Fibroblast of skin of left biceps (primary cell): ENCODE data around the gene GRAMD4.
"Not testable (repeated sequence)": the region's sequence is repeated elsewhere in the genome, so short reads cannot be mapped to it uniquely, and the experiment has no call there.

Experiments used
- DNase-seq, 2 experiments: peaks; one replicate each; pipeline ENCODE4 v3.0.0-alpha.2; 2013; ENCODE audit warnings: low read depth in 2 of 2

GRAMD4 gene

GRCh38 chr22:46619240-46619829 lies 851 bp upstream of the GRAMD4 start:
- no peak for DNase-seq

- DNase-seq = no peak
Observed at GRCh38 chr22:46620588-46621242, 529 bp downstream of the GRAMD4 start.

DNA sequence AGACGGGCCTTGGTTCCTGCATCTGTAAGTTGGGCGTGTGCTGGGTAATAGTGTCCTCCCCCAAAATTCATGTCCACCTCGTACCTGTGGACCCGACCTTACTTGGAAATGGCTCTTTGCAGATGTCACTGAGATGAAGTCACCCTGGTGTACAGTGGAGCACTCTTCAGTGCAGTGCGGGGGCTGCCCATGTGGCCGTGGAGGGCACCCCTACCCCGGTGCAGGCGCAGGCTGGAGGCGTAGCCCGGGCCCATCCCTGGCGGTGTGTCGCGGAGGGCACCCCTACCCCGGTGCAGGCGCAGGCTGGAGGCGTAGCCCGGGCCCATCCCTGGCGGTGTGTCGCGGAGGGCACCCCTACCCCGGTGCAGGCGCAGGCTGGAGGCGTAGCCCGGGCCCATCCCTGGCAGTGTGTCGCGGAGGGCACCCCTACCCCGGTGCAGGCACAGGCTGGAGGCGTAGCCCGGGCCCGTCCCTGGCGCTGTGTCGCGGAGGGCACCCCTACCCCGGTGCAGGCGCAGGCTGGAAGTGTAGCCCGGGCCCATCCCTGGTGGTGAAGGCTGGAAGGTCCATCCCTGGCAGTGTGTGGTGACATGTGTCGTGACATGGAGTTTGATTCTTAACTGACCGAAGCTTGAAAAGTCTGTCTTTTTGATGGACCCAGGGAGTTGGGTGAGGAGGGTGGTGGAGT lies 1.2 kb downstream of the GRAMD4 start:
- DNase-seq = not testable (repeated sequence)

GRCh38 chr22:46622081-46622521 lies 1.9 kb downstream of the GRAMD4 start:
- no peak for DNase-seq

DNA sequence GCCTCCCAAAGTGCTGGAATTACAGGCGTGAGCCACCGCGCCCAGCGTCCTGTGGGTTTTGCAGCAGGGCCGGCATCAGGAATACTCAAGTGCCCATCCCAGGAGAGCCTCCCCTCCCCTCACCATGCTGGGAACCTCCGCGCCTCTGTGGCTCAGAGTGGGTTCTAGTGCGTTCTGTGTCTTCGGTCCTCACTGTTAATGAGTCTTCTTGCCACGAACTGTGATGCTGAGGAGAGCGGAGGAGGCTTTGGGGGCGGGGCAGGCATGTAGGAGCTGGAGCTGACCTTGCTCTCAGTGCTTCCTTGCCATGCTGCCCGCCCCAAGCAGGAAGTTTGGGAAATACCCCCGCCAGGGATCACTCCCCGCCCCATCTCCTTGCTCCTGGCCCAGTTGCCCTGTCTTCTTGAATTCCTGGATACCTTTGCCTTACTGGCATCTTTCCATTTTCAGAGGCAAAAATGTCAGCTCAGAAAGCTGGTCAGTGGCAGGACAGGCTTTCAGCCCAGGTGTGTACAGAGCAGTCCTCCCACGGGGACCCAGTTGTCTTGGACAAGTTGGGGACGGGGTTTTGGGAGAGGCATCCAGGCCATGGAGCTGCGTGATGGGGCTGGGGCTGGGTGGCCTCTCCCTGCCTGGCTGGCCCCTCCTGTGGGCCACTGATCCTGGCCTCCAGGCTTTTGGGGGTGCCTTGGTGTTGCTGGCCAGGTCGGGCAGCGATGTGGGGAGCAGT lies 5.1 kb downstream of the GRAMD4 start:
- no peak for DNase-seq

- DNase-seq = no peak
Observed at GRCh38 chr22:46625843-46626349, 5.7 kb downstream of the GRAMD4 start.

DNA sequence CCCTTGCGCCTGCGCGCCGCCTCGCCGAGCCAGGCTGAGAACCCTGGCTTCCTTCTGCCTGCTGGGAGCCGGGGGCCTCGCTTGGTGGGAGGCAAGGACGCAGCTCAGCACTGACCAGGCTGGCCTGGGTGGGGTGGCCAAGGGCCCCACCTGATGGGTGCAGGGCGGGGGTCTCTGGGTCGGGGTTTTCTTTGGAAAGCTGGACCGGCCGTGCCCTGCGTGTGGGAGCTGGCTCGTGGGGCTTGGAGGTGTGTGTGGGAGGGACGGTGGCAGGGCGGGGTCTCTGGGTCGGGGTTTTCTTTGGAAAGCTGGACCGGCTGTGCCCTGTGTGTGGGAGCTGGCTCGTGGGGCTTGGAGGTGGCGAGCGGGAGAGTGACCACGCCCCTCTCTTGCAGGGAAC lies 6.2 kb downstream of the GRAMD4 start:
- no peak for DNase-seq

DNA sequence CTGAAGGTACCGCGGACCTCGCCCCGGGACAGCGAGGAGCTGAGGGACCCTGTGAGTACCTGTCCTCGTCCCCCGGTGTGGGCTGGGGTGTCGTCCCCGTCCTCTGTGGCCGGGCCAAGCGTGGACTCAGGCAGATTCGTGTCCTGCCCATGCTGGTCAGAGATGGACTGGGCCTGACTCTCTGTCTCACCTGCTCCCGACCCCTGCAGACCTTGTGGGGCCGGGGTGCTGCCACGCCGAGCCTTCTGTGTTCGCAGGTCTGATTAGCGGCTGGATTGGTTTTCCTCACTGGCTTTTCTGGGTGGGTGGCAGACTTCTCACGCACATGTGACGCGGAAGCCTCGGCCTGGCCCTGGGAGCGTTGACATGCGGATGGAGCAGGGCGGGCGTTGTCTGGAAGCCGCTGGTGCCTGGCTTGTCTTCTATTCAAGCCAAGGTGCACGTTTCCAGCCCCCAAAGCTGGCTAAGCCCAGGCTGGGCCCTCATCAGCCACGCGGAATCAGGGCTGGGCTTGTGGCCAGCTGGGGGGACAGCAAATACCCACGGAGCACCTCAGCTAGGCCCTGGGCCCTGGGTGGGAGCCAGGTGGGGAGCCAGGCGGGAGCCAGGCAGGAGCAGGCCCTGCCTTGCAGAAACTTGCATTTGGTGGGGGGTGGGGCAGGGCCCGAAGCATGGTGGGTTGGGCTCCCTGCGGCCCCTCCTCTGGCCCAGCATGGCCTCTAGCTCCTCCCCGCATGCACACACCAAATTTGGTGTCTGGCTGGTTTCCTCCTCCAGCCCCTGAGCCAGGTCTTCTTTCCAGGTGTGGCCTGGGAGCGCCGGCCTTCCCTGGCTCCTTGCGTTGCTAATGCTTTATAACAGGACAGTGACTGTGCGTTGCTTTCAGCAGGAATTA lies 7.0 kb downstream of the GRAMD4 start:
- no peak for DNase-seq

DNA sequence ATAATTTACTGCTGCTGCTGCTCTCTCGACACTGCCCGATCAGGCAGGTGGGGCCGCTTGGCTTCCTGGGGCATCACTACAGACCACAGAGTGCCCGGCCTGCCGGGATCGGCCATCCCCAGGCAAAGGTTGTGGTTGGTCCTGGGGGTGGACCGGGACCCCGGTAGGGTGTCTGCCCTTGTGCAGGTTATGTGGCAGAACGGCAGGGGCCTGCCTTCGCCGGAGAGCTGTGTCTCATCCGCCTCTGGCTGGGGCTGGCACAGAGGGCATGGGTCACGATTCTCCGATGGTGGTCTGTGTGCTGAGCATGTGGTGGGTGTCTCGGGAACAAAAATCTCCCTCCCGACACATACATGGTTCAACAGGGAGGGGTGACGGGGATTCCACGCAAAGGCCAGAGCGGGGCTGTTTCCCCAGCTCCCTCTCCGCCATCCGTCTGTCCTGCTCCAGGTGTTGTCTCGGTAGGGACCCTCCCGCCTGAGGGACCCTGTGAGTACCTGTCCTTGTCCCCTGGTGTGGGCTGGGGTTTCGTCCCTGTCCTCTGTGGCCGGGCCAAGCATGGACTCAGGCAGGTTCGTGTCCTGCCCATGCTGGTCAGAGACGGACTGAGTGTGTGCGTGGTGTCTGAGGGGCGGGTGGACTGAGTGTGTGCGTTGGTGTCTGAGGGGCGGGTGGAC lies 7.8 kb downstream of the GRAMD4 start:
- DNase-seq = no peak

DNA sequence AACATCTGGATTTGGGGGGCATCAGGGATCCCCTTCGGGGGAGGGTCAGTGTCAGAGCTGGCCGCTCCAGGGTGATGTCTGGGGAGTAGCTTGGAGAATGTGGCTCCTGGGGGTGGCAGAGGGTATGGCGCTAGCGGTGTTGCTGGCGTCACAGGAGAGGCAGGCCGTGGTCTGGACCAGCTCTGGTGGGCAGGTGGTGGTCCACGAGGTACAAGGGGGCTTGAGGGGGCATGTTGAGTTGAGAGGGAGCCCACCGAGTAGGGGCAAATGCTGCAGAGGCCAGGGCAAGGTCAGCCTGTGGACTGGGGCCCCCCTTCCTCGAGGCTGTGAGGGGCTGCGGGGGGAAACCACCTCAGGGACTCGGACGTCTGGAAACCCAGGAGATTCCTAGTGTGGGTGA lies 8.6 kb downstream of the GRAMD4 start:
- no peak for DNase-seq

DNA sequence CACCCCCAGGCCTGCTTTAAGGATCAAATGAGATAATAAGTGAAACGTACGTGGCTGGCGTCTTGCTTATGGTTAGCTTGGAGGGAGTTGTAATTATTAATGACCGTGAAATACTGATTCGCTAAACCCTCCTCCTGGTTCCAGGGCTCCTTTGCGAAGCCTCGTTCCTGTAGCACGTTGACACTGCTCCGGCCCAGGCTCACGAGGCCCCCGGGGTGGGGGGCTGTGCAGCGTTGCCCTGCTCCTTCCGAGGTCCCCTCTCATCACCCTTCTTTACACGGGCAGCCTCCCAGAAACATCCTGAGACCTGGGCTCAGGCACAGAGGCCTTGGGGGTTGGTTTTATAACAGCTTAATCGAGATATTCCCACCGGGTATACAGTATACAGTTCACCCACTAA lies 9.1 kb downstream of the GRAMD4 start:
- no peak for DNase-seq

DNA sequence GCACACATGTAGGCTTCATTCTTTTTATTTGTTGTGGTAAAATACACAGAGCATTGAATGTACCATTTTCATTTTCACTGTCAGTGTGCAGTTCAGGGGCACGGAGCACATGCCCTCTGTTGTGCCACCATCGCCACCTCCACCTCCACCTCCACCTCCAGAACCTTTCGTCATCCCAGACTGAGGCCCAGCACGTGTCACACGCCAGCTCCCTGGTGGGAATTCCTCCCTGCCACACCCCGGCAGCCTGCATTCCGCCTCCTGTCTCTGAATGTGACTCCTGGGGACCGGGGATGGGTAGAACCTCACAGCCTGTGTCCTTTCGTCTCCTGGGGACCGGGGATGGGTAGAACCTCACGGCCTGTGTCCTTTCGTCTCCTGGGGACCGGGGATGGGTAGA lies 10.9 kb downstream of the GRAMD4 start:
- DNase-seq = no peak

- no peak for DNase-seq
Observed at GRCh38 chr22:46632646-46633249, 12.6 kb downstream of the GRAMD4 start.

DNA sequence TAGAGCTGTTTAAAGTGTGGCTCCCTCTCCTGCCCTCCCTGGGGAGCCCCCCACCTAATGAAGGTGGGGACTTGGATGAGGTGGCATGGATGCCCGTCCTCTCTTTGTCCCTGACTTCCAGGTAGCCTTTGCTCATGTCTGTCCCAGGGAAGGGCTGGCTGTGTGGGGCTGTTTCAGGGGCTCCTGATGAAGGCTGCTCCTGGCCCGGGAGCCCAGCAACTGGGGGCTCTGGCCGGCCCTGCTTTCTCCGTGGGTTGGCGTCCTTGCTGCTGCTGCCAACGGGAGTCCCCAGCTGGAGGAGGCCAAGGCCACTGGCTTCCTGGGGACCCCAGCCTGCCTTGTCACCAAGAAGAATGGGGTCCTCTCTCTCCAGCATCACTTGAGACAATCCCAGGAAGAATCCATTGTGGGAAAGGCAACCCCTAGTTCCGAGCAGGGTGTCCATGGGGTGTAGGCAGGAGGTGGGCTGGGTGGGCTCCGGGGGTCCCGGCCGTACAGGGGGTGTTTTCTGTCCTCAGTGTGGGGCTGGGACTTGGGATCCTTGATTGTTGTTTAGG lies 13.2 kb downstream of the GRAMD4 start:
- no peak for DNase-seq

GRCh38 chr22:46634011-46634699 lies 14.0 kb downstream of the GRAMD4 start:
- DNase-seq = no peak

GRCh38 chr22:46634973-46635685 lies 14.9 kb downstream of the GRAMD4 start:
- not testable (repeated sequence) for DNase-seq

GRCh38 chr22:46635756-46636155 lies 15.6 kb downstream of the GRAMD4 start:
- DNase-seq = no peak

DNA sequence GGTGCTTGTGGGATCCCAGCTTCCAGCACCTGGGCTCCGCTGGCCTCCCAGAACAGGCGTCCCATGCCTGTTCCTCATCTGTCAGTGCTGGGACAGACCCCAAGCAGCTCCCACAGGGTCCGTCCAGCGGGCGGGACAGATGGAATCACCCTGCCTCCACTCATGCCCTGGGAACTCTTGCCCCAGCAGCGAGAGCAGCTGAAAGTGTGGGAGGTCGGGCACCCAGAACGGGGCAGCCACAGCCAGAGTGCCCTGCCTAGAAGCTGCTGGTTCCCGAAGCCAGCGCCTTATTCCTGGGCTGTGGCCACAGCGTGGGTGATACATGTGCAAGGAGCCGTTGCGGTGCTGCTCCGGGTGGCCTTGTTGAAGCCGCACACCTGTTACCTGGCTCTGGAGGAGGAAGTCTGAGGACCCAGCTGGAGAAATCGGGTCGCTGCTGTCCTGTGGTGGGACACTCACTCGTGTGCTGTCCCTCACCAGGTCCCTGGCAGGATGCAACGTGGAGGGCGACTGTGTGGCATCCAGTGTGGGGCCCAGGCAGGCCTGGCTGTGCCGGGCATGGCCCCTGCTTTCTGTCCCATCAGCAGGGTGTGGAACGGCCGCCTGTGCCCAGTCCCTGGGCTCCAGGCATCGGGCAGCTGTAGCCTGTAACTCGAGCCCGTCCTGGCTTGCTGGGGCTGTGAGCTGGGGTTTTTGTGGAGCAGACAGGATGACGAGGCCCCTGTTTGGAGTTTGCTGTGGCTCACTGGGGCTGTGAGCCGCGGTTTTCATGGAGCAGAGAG lies 16.2 kb downstream of the GRAMD4 start:
- DNase-seq = no peak
